GM23338 (cell line): Measurements from ENCODE around the gene LYST.

Experiments
- CREB1 ChIP-seq: fragments of 250-450 bp; sonication (Bioruptor Pico); IDR thresholded peaks from 2 replicates; pipeline ENCODE4 v1.5.0; 2020; ENCODE audit warnings: low read depth, mild to moderate bottlenecking, moderate library complexity
- EZH2 ChIP-seq: fragments of 200-600 bp; sonication (generic); IDR thresholded peaks from one replicate; pipeline ENCODE4 v1.8.0; 2017; ENCODE audit warnings: antibody characterized with exemption, mild to moderate bottlenecking, low read depth; ENCODE audit not compliant: unreplicated experiment
- EZH2phosphoT487 ChIP-seq: fragments of 200-600 bp; sonication (generic); IDR thresholded peaks from one replicate; pipeline ENCODE4 v1.8.1; 2018; ENCODE audit warnings: antibody characterized with exemption; ENCODE audit not compliant: unreplicated experiment
- NANOG ChIP-seq: IDR thresholded peaks from 2 replicates; pipeline ENCODE4 v1.6.1; 2016; ENCODE audit warnings: antibody characterized with exemption, borderline replicate concordance
- POLR2AphosphoS5 ChIP-seq: IDR thresholded peaks from 2 replicates; pipeline ENCODE4 v1.6.1; 2016; ENCODE audit warnings: antibody characterized with exemption, low read depth
- ZNF331 ChIP-seq: fragments of 250-450 bp; sonication (Bioruptor Pico); IDR thresholded peaks from 2 replicates; pipeline ENCODE4 v1.5.0; 2020; ENCODE audit warnings: low read depth, mild to moderate bottlenecking, moderate library complexity
- TF ChIP-seq, protein P1 (sequence below), 2 experiments: fragments of 200-600 bp in 1 of 2; sonication (generic) in 1 of 2; conservative IDR thresholded peaks; 2 replicates each; pipeline versions ENCODE4 v1.5.1 to v1.6.1; 2016 to 2017; ENCODE audit warnings: antibody characterized with exemption in 2 of 2, low read depth in 2 of 2, mild to moderate bottlenecking in 2 of 2, moderate library complexity in 1 of 2
- TF ChIP-seq, protein P2 (sequence below): fragments of 250-450 bp; sonication (Bioruptor Pico); IDR thresholded peaks from 2 replicates; pipeline ENCODE4 v1.5.0; 2020; ENCODE audit warnings: mild to moderate bottlenecking, moderate library complexity
- TF ChIP-seq, protein P3 (sequence below): IDR thresholded peaks from one replicate; pipeline ENCODE4 v1.6.1; 2018; ENCODE audit warnings: antibody characterized with exemption; ENCODE audit not compliant: unreplicated experiment

DNA sequence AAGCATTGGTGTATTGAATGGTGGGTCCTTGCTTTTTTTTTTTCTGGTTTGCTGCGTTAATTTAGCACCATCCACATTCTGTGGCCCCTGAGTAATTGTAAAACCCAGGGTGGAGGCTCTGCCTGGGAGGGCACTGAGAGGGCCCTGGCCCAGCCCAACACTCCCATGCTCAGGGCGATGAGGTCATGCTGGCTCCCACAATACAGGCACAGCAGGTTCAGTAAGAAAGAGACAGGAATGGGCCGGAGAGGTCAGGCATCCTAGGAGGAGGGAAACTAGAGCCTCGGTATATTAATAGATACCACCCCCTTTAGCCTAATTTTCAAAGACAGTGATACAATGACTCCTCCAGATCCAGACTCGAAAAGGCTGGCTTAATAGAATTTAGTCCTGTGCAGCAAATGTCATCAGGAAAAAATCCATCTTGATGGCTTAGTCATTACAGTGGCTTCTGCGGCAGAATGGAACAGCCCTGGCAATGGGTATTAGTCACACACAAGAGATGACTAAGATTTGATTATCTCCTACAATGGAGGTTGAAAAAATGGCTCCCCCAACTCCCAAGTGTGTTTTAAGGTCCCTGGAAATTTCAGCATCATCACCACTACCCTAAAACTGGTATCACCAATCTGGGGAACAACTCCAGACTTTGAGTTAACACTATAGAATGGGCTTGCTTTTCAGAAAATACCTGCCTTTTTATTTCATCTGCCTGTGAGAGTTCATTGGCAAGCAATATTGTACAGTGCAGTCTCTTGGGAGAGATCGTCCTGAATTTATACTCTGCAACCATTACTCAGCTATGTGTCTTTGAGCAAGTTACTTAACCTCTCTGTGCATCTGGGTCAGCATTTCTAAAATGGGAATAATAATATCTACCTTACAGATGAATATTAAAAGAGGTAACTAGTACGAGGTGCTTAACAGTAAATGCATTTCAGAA, 43.9 kb upstream of the LYST start:
- TF ChIP-seq, protein P1, sequence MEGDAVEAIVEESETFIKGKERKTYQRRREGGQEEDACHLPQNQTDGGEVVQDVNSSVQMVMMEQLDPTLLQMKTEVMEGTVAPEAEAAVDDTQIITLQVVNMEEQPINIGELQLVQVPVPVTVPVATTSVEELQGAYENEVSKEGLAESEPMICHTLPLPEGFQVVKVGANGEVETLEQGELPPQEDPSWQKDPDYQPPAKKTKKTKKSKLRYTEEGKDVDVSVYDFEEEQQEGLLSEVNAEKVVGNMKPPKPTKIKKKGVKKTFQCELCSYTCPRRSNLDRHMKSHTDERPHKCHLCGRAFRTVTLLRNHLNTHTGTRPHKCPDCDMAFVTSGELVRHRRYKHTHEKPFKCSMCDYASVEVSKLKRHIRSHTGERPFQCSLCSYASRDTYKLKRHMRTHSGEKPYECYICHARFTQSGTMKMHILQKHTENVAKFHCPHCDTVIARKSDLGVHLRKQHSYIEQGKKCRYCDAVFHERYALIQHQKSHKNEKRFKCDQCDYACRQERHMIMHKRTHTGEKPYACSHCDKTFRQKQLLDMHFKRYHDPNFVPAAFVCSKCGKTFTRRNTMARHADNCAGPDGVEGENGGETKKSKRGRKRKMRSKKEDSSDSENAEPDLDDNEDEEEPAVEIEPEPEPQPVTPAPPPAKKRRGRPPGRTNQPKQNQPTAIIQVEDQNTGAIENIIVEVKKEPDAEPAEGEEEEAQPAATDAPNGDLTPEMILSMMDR (conservative IDR thresholded peaks at IDR 0.05; ENCODE audit: low read depth in 2 of 2): no peak
- TF ChIP-seq, protein P2, sequence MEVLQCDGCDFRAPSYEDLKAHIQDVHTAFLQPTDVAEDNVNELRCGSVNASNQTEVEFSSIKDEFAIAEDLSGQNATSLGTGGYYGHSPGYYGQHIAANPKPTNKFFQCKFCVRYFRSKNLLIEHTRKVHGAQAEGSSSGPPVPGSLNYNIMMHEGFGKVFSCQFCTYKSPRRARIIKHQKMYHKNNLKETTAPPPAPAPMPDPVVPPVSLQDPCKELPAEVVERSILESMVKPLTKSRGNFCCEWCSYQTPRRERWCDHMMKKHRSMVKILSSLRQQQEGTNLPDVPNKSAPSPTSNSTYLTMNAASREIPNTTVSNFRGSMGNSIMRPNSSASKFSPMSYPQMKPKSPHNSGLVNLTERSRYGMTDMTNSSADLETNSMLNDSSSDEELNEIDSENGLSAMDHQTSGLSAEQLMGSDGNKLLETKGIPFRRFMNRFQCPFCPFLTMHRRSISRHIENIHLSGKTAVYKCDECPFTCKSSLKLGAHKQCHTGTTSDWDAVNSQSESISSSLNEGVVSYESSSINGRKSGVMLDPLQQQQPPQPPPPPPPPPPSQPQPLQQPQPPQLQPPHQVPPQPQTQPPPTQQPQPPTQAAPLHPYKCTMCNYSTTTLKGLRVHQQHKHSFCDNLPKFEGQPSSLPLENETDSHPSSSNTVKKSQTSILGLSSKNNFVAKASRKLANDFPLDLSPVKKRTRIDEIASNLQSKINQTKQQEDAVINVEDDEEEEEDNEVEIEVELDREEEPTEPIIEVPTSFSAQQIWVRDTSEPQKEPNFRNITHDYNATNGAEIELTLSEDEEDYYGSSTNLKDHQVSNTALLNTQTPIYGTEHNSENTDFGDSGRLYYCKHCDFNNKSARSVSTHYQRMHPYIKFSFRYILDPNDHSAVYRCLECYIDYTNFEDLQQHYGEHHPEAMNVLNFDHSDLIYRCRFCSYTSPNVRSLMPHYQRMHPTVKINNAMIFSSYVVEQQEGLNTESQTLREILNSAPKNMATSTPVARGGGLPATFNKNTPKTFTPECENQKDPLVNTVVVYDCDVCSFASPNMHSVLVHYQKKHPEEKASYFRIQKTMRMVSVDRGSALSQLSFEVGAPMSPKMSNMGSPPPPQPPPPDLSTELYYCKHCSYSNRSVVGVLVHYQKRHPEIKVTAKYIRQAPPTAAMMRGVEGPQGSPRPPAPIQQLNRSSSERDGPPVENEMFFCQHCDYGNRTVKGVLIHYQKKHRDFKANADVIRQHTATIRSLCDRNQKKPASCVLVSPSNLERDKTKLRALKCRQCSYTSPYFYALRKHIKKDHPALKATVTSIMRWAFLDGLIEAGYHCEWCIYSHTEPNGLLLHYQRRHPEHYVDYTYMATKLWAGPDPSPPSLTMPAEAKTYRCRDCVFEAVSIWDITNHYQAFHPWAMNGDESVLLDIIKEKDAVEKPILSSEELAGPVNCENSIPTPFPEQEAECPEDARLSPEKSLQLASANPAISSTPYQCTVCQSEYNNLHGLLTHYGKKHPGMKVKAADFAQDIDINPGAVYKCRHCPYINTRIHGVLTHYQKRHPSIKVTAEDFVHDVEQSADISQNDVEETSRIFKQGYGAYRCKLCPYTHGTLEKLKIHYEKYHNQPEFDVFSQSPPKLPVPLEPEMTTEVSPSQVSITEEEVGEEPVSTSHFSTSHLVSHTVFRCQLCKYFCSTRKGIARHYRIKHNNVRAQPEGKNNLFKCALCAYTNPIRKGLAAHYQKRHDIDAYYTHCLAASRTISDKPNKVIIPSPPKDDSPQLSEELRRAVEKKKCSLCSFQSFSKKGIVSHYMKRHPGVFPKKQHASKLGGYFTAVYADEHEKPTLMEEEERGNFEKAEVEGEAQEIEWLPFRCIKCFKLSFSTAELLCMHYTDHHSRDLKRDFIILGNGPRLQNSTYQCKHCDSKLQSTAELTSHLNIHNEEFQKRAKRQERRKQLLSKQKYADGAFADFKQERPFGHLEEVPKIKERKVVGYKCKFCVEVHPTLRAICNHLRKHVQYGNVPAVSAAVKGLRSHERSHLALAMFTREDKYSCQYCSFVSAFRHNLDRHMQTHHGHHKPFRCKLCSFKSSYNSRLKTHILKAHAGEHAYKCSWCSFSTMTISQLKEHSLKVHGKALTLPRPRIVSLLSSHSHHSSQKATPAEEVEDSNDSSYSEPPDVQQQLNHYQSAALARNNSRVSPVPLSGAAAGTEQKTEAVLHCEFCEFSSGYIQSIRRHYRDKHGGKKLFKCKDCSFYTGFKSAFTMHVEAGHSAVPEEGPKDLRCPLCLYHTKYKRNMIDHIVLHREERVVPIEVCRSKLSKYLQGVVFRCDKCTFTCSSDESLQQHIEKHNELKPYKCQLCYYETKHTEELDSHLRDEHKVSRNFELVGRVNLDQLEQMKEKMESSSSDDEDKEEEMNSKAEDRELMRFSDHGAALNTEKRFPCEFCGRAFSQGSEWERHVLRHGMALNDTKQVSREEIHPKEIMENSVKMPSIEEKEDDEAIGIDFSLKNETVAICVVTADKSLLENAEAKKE (CRISPR knock-in tag): no peak
- TF ChIP-seq POLR2AphosphoS5 (no peak), CREB1 (no peak), EZH2phosphoT487 (no peak), ZNF331 (CRISPR knock-in tag) (no peak), EZH2 (no peak), NANOG (no peak)
- TF ChIP-seq, protein P3, sequence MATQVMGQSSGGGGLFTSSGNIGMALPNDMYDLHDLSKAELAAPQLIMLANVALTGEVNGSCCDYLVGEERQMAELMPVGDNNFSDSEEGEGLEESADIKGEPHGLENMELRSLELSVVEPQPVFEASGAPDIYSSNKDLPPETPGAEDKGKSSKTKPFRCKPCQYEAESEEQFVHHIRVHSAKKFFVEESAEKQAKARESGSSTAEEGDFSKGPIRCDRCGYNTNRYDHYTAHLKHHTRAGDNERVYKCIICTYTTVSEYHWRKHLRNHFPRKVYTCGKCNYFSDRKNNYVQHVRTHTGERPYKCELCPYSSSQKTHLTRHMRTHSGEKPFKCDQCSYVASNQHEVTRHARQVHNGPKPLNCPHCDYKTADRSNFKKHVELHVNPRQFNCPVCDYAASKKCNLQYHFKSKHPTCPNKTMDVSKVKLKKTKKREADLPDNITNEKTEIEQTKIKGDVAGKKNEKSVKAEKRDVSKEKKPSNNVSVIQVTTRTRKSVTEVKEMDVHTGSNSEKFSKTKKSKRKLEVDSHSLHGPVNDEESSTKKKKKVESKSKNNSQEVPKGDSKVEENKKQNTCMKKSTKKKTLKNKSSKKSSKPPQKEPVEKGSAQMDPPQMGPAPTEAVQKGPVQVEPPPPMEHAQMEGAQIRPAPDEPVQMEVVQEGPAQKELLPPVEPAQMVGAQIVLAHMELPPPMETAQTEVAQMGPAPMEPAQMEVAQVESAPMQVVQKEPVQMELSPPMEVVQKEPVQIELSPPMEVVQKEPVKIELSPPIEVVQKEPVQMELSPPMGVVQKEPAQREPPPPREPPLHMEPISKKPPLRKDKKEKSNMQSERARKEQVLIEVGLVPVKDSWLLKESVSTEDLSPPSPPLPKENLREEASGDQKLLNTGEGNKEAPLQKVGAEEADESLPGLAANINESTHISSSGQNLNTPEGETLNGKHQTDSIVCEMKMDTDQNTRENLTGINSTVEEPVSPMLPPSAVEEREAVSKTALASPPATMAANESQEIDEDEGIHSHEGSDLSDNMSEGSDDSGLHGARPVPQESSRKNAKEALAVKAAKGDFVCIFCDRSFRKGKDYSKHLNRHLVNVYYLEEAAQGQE: no peak
